Measurements from ENCODE around the gene APOBEC3F. TPM values are rescaled to one million over a fixed set of nuclear protein-coding genes. Genes with fewer than 3 reads are reported as not detected.

The APOBEC3F gene
- 5.4 and 6.8 TPM in 2 replicates for total RNA-seq

DNA sequence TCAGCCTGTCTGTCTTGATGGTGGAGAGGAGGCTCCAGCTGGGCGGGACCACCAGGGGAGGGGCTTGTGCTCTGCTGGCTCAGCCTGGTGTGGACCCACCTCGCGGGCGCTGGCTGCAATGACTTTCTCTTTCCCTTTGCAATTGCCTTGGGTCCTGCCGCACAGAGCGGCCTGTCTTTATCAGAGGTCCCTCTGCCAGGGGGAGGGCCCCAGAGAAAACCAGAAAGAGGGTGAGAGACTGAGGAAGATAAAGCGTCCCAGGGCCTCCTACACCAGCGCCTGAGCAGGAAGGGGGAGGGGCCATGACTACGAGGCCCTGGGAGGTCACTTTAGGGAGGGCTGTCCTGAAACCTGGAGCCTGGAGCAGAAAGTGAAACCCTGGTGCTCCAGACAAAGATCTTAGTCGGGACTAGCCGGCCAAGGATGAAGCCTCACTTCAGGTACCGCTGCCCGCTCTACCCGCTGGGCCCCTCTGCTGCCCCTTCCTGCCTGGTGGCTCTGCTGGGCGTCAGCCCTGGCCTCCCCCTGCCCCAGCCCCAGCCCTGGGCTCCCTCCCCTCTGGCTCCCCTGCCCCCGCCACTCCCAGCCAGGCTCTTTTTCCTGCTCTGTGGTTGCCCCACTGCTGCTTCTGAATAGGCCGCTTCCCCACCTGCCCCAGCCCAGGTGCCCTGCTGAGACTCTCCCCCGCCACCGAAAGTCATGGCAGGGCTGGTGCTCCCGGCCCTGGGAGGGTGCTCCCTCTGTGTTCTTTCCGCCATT lies at the start of gene APOBEC3F:
TSS of gene APOBEC3F (plus strand) at position 327 of the 759 bp plus-strand sequence. CDS start at position 424, 97 bp downstream.

DNA sequence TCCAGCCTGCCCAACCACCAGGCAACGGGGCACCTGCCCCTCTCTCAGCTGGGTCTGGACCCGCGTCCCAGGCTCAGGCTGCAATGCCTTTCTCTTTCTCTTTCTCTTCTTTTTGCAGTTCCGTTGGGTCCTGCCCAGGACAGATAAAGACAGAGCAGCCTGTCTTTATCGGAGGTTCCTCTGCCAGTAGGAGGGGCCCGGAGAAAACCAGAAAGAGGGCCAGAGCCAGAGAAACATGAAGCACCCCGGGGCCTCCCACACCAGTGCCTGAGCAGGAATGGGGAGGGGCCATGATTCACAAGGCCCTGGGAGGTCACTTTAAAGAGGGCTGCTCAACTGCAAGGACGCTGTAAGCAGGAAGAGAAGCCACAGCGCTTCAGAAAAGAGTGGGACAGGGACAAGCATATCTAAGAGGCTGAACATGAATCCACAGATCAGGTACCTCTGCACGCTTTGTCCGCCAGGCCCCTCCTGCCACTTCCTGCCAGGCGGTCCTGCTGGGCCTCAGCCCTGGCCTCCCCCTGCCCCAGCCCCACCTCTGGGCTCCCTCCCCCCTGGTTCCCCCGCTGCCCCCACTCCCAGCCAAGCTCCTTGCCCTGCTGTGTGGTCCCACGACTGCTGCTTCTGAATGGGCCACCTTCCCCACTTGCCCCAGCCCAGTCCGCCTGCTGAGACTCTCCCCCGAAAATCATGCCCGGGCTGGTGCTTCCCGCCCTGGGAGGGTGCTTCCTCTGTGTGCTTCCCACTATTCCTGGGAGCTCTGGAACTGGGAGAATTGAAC lies 26.5 kb upstream of the APOBEC3F start, which contains the start of gene APOBEC3C:
TSS of gene APOBEC3C (plus strand) at position 316 of the 781 bp plus-strand sequence. CDS start at position 422, 106 bp downstream.

DNA sequence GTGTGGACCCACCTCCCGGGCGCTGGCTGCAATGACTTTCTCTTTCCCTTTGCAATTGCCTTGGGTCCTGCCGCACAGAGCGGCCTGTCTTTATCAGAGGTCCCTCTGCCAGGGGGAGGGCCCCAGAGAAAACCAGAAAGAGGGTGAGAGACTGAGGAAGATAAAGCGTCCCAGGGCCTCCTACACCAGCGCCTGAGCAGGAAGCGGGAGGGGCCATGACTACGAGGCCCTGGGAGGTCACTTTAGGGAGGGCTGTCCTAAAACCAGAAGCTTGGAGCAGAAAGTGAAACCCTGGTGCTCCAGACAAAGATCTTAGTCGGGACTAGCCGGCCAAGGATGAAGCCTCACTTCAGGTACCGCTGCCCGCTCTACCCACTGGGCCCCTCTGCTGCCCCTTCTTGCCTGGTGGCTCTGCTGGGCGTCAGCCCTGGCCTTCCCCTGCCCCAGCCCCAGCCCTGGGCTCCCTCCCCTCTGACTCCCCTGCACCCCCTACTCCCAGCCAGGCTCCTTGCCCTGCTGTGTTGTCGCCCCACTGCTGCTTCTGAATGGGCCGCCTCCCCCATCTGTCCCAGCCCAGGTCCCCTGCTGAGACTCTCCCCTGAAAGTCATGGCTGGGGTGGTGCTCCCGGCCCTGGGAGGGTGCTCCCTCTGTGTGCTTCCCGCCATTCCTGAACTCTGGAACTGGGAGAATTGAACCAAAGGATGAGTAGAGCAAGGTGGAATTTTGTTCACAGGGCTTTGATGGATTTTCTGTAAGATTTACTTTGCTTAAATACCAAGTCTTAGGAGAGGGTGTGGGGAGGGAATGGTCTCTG lies 36.6 kb downstream of the APOBEC3F start, which contains the start of gene APOBEC3G:
TSS of gene APOBEC3G (plus strand) at position 250 of the 815 bp plus-strand sequence. CDS start at position 337, 87 bp downstream.

DNA sequence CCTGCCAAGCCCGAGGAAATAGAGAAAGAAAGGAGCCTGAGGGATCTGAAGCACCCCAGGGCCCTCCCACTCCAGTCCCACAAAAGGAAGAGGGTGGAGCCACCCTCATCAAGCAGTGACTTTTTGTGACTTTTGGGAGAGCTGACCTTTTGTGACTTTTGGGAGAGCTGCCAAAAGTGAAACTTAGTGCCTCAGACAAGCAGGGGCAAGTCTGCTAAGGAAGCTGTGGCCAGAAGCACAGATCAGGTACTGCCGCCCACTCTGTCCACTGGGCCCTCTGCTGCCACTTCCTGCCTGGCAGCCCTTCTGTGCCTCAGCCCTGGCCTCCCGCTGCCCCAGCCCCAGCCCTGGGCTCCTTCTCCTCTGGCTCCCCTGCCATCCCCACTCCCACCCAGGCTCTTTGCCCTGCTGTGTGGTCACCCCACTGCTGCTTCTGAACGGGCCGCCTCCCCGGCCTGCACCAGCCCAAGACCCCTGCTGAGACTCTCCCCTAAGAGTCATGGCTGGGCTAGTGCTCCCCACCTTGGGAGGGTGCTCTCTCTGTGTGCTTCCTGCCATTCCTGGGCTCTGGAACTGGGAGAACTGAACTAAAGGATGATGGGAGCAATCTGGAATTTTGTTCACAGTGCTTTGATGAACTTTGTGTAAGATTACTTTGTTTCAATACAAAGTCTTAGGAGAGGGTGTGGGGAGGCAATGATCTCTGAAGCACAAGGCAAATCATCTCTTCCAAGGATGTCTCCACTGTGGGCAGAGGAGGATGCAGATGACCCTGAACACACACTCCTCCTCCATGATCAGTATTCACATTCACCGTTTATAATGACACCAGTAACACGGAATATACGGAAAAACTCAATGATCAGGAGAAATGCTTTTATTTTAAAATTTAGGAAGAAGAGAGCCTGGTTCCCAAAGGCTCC lies 56.7 kb downstream of the APOBEC3F start, which contains the start of gene APOBEC3H:
TSS of gene APOBEC3H (plus strand) at position 147 of the 923 bp plus-strand sequence. CDS start 3,035 bp downstream, outside the sequence.

Other genes with a start within 250 kb of the APOBEC3F start
- gene DNAL4, start 246.7 kb upstream of the APOBEC3F start, total RNA-seq: 8.8 and 19.7 TPM in 2 replicates
- gene NPTXR, start 196.8 kb upstream of the APOBEC3F start, total RNA-seq: 0.58 and 2.5 TPM in 2 replicates
- gene CBX6, start 168.6 kb upstream of the APOBEC3F start, total RNA-seq: 42.0 and 60.4 TPM in 2 replicates
- gene APOBEC3A, start 83.3 kb upstream of the APOBEC3F start, total RNA-seq: not detected in 2 replicates
- gene APOBEC3B, start 58.5 kb upstream of the APOBEC3F start, total RNA-seq: 0.56 and 13.0 TPM in 2 replicates
- 7.0 and 11.3 TPM in 2 replicates for gene APOBEC3C, start 26.6 kb upstream of the APOBEC3F start, total RNA-seq
- 1.3 and 1.7 TPM in 2 replicates for gene APOBEC3D, start 19.7 kb upstream of the APOBEC3F start, total RNA-seq
- gene APOBEC3G, start 36.4 kb downstream of the APOBEC3F start, total RNA-seq: 10.9 and 16.6 TPM in 2 replicates
- gene APOBEC3H, start 56.4 kb downstream of the APOBEC3F start, total RNA-seq: 0.19 and 1.1 TPM in 2 replicates
- 3.3 and 10.4 TPM in 2 replicates for gene CBX7, start 111.8 kb downstream of the APOBEC3F start, total RNA-seq
- gene PDGFB, start 204.1 kb downstream of the APOBEC3F start, total RNA-seq: 1.1 and 2.3 TPM in 2 replicates

All from regular cardiac myocyte (primary cell).